ENCODE data around the gene PLXNC1.

The PLXNC1 gene

GRCh38 chr12:94228488-94228907 is 80.1 kb downstream of the PLXNC1 start:
- no peak for DNase-seq
- no peak for TF ChIP-seq CTCF (IDR thresholded peaks at IDR 0.05; ENCODE audit: low read depth, low read length)
- Histone ChIP-seq H3K27ac (no peak overlapping the region), H3K27me3 (ENCODE audit: insufficient read depth, low read depth, severe bottlenecking) (no peaks in the 10 kb centered on the region), H3K9me3 (ENCODE audit: severe bottlenecking) (no peaks in the 10 kb centered on the region), H3K36me3 (no peaks in the 10 kb centered on the region), H3K4me3 (ENCODE audit: low read depth, low read length) (no peak overlapping the region)

- no peak for DNase-seq
- Histone ChIP-seq H3K27me3 (ENCODE audit: insufficient read depth, low read depth, severe bottlenecking) (no peaks in the 10 kb centered on the region), H3K27ac (no peak overlapping the region), H3K9me3 (ENCODE audit: severe bottlenecking) (no peaks in the 10 kb centered on the region), H3K36me3 (no peaks in the 10 kb centered on the region), H3K4me3 (ENCODE audit: low read depth, low read length) (no peak overlapping the region)
- TF ChIP-seq CTCF (IDR thresholded peaks at IDR 0.05; ENCODE audit: low read depth, low read length): no peak
Measured at GRCh38 chr12:94229902-94230301, 81.5 kb downstream of the PLXNC1 start.

- no peak for DNase-seq
- H3K27me3 ChIP-seq (ENCODE audit: insufficient read depth, low read depth, severe bottlenecking): no peaks in the 10 kb centered on the region
- no peak overlapping the region for H3K4me3 ChIP-seq (ENCODE audit: low read depth, low read length)
- no peaks in the 10 kb centered on the region for H3K9me3 ChIP-seq (ENCODE audit: severe bottlenecking)
- TF ChIP-seq CTCF (IDR thresholded peaks at IDR 0.05; ENCODE audit: low read depth, low read length): no peak
- H3K36me3 ChIP-seq: no peaks in the 10 kb centered on the region
- no peak overlapping the region for H3K27ac ChIP-seq
Measured at GRCh38 chr12:94230357-94230905, 82.1 kb downstream of the PLXNC1 start.

GRCh38 chr12:94231709-94232108 is 83.3 kb downstream of the PLXNC1 start:
- DNase-seq: no peak
- H3K27ac ChIP-seq: no peak overlapping the region
- H3K9me3 ChIP-seq (ENCODE audit: severe bottlenecking): no peaks in the 10 kb centered on the region
- H3K4me3 ChIP-seq (ENCODE audit: low read depth, low read length): no peak overlapping the region
- H3K36me3 ChIP-seq: no peaks in the 10 kb centered on the region
- no peak for TF ChIP-seq CTCF (IDR thresholded peaks at IDR 0.05; ENCODE audit: low read depth, low read length)
- no peaks in the 10 kb centered on the region for H3K27me3 ChIP-seq (ENCODE audit: insufficient read depth, low read depth, severe bottlenecking)

GRCh38 chr12:94235848-94236247 is 87.5 kb downstream of the PLXNC1 start:
- DNase-seq: no peak
- no peaks in the 10 kb centered on the region for H3K9me3 ChIP-seq (ENCODE audit: severe bottlenecking)
- no peak for TF ChIP-seq CTCF (IDR thresholded peaks at IDR 0.05; ENCODE audit: low read depth, low read length)
- no peak overlapping the region for H3K27ac ChIP-seq
- no peaks in the 10 kb centered on the region for H3K27me3 ChIP-seq (ENCODE audit: insufficient read depth, low read depth, severe bottlenecking)
- H3K36me3 ChIP-seq: no peaks in the 10 kb centered on the region
- no peak overlapping the region for H3K4me3 ChIP-seq (ENCODE audit: low read depth, low read length)

GRCh38 chr12:94239332-94239993 is 91.1 kb downstream of the PLXNC1 start:
- no peak for TF ChIP-seq CTCF (IDR thresholded peaks at IDR 0.05; ENCODE audit: low read depth, low read length)
- Histone ChIP-seq H3K27me3 (ENCODE audit: insufficient read depth, low read depth, severe bottlenecking) (no peaks in the 10 kb centered on the region), H3K27ac (no peak overlapping the region; the same call in 1 of the 2 replicates), H3K36me3 (no peaks in the 10 kb centered on the region), H3K4me3 (ENCODE audit: low read depth, low read length) (no peak overlapping the region), H3K9me3 (ENCODE audit: severe bottlenecking) (no peaks in the 10 kb centered on the region)
- peak; percentile 48 for DNase-seq

Measured in WERI-Rb-1 (cell line).